Gastroesophageal sphincter (tissue), 4 donors: ENCODE data around the gene NAT8L. TPM values are rescaled to one million over a fixed set of nuclear protein-coding genes. Genes with fewer than 3 reads are reported as not detected.

ENCODE experiments used
- ATAC-seq: fragments of 150-250 bp; one replicate; pipeline ENCODE4 v1.9.1; 2016; ENCODE audit warnings: mild to moderate bottlenecking, moderate library complexity
- H3K27ac ChIP-seq, 4 donors: fragments of 200-600 bp; sonication (generic) in 3 of 4; 1 replicate in 3 of 4; 2 replicates in 1 of 4; pipeline ENCODE4 v1.5.1; 2016 to 2019
- H3K27me3 ChIP-seq: fragments of 200-600 bp; sonication (generic); one replicate; pipeline ENCODE4 v1.5.1; 2019
- H3K36me3 ChIP-seq, 2 donors: fragments of 200-600 bp; sonication (generic); one replicate each; pipeline ENCODE4 v1.5.1; 2019; ENCODE audit warnings: control low read depth in 1 of 2
- H3K4me1 ChIP-seq, 3 donors: fragments of 200-600 bp; sonication (generic); 1 replicate in 2 of 3; 2 replicates in 1 of 3; pipeline ENCODE4 v1.5.1; 2016 to 2019; ENCODE audit warnings: control low read depth in 2 of 3
- H3K4me3 ChIP-seq, 2 donors: fragments of 200-600 bp; sonication (generic); one replicate each; pipeline ENCODE4 v1.5.1; 2019; ENCODE audit warnings: mild to moderate bottlenecking in 1 of 2, moderate library complexity in 1 of 2
- H3K9me3 ChIP-seq, 3 donors: fragments of 200-600 bp; sonication (generic); one replicate each; pipeline ENCODE4 v1.5.1; 2017 to 2019; ENCODE audit warnings: control low read depth in 2 of 3
- CTCF ChIP-seq, 4 experiments: fragments of 200-600 bp in 2 of 4; fragments of 450-650 bp in 2 of 4; sonication (generic) in 1 of 4; IDR thresholded peaks; one replicate each; pipeline ENCODE4 v1.5.1; 2017 to 2019; ENCODE audit warnings: antibody characterized with exemption in 4 of 4, mild to moderate bottlenecking in 2 of 4, moderate library complexity in 2 of 4
- EP300 ChIP-seq: sonication (generic); formaldehyde crosslinking; IDR thresholded peaks from one replicate; pipeline ENCODE4 v1.6.1; 2017; ENCODE audit warnings: antibody characterized with exemption, mild to moderate bottlenecking
- POLR2A ChIP-seq, 2 donors: fragments of 450-650 bp; IDR thresholded peaks; one replicate each; pipeline ENCODE4 v1.6.1; 2017; ENCODE audit warnings: antibody characterized with exemption in 2 of 2, mild to moderate bottlenecking in 2 of 2, moderate library complexity in 1 of 2
- POLR2AphosphoS5 ChIP-seq: sonication (generic); formaldehyde crosslinking; IDR thresholded peaks from one replicate; pipeline ENCODE4 v1.6.1; 2017; ENCODE audit warnings: antibody characterized with exemption
- WGBS, 2 donors: methylation state at CpG; one replicate each; pipeline ENCODE4 v1.1.5; 2018; ENCODE audit warnings: low coverage in 1 of 2; 5-methylcytosine and 5-hydroxymethylcytosine counted together
- total RNA-seq, 4 donors: library from RNA; depleted of rRNA; stranded (reverse); fragments of >200 nt; gene quantifications; one replicate each; pipeline ENCODE4 v1.1.0, GENCODE V29; 2016

Gene NAT8L
- total RNA-seq, 4 donors from 2014 or later, result 0.15 to 0.40 (median 0.35) TPM; not detected in 1

DNA sequence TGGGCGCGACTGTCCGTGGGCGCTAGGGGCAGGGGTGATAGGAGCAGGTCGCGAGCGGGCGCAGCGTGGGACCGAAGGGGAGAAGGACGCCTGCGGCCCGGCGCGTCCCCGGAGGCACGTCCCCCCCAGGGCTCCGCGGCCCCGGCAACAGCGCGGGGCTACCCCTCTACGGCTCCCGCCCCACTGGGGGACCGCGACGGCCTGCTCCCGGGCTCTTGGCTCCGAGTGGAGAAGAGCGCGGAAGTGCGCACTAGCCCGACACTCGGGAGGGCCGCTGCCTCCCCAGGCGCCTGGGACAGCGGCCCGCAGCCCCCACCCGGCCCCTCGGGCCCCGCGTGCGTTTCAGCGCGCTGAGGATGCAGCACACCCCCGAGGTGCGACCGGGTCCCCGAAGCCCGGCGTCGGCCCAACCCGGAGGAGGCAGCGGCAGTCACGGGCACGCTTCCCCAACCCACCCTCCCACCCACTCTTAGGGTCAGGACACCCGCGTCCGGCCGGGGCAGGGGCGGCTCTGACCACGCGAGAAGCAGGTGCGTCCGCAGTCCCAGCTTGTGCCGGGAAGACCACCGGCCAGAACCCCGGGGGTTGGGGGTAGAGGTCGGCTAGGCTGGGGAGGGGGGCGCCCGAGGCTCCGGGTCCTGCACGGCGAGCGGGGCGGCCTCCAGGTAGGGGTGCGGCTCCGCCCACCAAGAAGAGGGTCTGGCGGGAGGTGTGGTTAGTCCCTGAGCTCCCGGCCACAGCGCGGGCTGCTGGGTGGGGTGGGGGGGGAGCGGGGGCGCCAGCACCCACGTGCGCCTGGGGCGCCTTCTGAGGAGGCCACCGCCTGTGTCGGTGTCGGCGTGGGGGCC is 18.5 kb upstream of the NAT8L start:
- Histone ChIP-seq H3K36me3 (no peaks in the 10 kb centered on the region), H3K27me3 (peaks cover 92% of the 10 kb centered on the region), H3K4me3 (peak overlapping the region in 1 of 2 donors; percentile 69), H3K27ac (no peak overlapping the region), H3K9me3 (peaks cover 0 to 5% (median 0%) of the 10 kb centered on the region in 3 donors), H3K4me1 (peaks cover 0 to 29% (median 21%) of the 10 kb centered on the region in 3 donors)
- ATAC-seq, result no peak
- no CpG with 5 or more reads among the region's 91 CpGs for WGBS, 2 donors
- TF ChIP-seq EP300, result no peak
- no peak for TF ChIP-seq POLR2AphosphoS5
- no peak for TF ChIP-seq POLR2A (IDR thresholded peaks at IDR 0.05)
- no peak for TF ChIP-seq CTCF (IDR thresholded peaks at IDR 0.05)

DNA sequence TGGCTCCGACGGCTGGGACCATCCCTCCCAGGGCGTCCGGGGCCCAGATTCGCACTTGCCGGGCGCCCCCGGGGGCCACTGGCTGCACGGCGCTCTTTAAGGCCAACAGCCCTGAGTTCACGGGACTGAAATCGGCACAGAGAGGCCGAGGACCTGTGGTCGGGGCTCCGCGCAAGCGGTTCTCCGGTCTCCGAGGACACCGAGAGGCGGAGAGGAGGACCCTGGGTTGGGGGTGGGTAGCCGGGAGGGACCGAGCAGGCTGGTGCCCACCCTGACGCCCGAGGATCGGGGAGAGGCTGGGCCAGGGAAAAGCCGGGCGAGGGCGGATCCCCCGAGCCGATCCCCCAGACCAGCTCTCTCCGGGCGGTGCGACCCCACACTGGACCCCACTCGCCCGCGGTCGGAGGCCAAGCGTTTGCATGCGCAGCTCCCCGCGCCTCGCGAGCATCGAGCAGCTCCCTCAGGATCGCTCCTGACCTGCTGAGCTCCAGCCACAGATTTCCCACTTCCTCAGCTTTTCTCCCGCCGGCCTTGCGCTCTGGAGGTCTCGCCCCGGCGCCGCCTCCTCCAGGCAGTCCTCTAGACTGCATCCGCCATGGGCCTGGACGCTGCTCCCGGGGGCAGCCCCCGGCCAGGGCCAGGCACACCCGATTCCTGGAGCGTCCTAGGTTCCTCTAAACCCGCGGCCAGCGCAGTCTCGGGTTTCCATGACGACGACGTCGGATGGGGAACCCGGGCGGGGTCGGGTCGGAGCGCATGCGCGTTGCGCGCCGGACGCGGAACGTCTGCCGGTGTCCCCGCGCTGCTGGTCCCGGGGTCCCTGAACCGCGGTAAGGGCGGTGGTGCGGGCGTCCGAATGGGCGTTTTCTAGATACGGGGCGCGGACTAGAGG is 17.6 kb upstream of the NAT8L start:
- Histone ChIP-seq H3K27me3 (peaks cover 92% of the 10 kb centered on the region), H3K4me1 (peaks cover 0 to 29% (median 21%) of the 10 kb centered on the region in 3 donors), H3K27ac (peak overlapping the region in 1 of 4 donors; percentile 58), H3K4me3 (peak overlapping the region; percentile 51 to 69), H3K9me3 (peaks cover 0 to 5% (median 0%) of the 10 kb centered on the region in 3 donors), H3K36me3 (no peaks in the 10 kb centered on the region)
- ATAC-seq, result peak; percentile 54
- 0 to 2% methylated on average over 16 to 17 of the region's 94 CpGs for WGBS, 2 donors
- no peak for TF ChIP-seq POLR2AphosphoS5

- peaks cover 0 to 29% (median 21%) of the 10 kb centered on the region in 3 donors for H3K4me1 ChIP-seq
- H3K9me3 ChIP-seq, result peaks cover 0 to 5% (median 0%) of the 10 kb centered on the region in 3 donors
- peaks cover 94% of the 10 kb centered on the region for H3K27me3 ChIP-seq
- 20% methylated on average over 1 of the region's 80 CpGs; no CpG with 5 or more reads in 1 of the 2 donors for WGBS, 2 donors
- no peaks in the 10 kb centered on the region for H3K36me3 ChIP-seq
- TF ChIP-seq POLR2AphosphoS5 (no peak), EP300 (no peak), POLR2A (IDR thresholded peaks at IDR 0.05) (no peak), CTCF (IDR thresholded peaks at IDR 0.05) (no peak)
- peak overlapping the region in 1 of 4 donors; percentile 58 for H3K27ac ChIP-seq
- H3K4me3 ChIP-seq, result peak overlapping the region; percentile 51 to 69
- ATAC-seq, result peak; percentile 19
Observed at GRCh38 chr4:2042204-2042946, 16.8 kb upstream of the NAT8L start.

DNA sequence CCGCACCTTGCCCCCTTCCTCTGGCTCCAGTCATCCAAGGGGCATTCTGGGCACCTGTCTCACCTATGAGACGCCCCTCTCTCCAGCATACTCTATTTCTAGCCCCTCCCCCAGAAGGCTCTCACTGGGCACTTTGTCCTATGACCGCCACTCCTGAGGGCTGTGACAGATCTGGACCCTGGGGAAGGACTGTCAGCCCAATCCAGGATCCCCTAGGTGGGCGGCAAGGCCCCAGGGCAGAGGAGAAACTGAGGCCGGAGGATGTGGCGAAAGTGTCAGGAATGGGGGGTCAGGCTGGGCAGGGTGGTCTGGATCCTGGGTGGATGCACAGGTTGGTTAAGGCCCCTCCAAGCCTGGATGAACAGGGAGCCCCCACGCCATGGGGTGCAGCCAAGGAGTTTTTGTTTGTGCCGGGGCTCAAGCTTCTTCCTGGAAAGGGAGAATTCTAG is 16.2 kb upstream of the NAT8L start:
- peaks cover 100% of the 10 kb centered on the region for H3K27me3 ChIP-seq
- WGBS, 2 donors, result 40% methylated on average over 1 of the region's 8 CpGs; no CpG with 5 or more reads in 1 of the 2 donors
- TF ChIP-seq CTCF (IDR thresholded peaks at IDR 0.05) (no peak), POLR2AphosphoS5 (no peak), EP300 (no peak), POLR2A (IDR thresholded peaks at IDR 0.05) (no peak)

More for the DNA sequence above, 16.2 kb upstream of the NAT8L start:
- Histone ChIP-seq H3K9me3 (peaks cover 0 to 5% (median 0%) of the 10 kb centered on the region in 3 donors), H3K4me1 (peaks cover 0 to 29% (median 21%) of the 10 kb centered on the region in 3 donors), H3K4me3 (peak overlapping the region in 1 of 2 donors; percentile 69), H3K36me3 (no peaks in the 10 kb centered on the region), H3K27ac (no peak overlapping the region)
- no peak for ATAC-seq
